ENCODE measurements around the gene DUOX1. TPM values are rescaled to one million over a fixed set of nuclear protein-coding genes. Genes with fewer than 3 reads are reported as not detected.

Gene DUOX1
- polyA plus RNA-seq, 1 of the 3 experiments (the other 2 are of a cell fraction) = not detected

DNA sequence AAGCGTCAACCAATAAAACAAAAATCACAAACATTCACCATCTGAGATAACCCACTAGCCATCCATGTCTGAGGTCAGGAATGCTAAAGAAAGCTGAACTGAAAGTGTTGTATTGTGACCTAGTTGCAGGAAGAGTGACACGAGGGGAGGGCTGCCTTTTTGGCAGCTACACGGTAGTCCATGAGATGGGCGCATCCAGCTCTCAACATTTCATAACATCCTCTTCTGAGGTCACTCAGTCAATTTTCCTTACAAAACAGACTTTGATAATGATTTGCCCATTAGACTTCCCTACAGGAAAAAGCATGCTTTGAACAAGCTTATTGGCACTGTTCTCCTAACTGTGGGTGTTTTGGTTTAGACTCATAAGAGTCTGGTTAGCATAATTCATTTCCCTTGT is 73.4 kb downstream of the DUOX1 start:
- Histone ChIP-seq H3F3A (replicated peaks; ENCODE audit: insufficient read depth) (peaks cover 27% of the 10 kb centered on the region), H3K79me2 (ENCODE audit: insufficient read depth) (no peaks in the 10 kb centered on the region), H3K36me3 (replicated peaks in 1 of 2; ENCODE audit: control insufficient read depth in 1 of 2, insufficient read depth in 2 of 2, low read length in 1 of 2) (no peaks in the 10 kb centered on the region), H3K4me2 (no peak overlapping the region), H3K4me3 (ENCODE audit: low read depth in 2 of 2, low read length in 1 of 2) (no peak overlapping the region), H2AFZ (ENCODE audit: low read depth) (no peak overlapping the region), H3K27ac (ENCODE audit: low read depth in 2 of 2, low read length in 1 of 2) (no peak overlapping the region), H3K4me1 (ENCODE audit: control insufficient read depth in 1 of 2, insufficient read depth in 2 of 2, low read depth in 1 of 2, low read length in 1 of 2) (peaks cover 0 to 4% of the 10 kb centered on the region in 2 experiments; a peak in 1 of 4 replicates), H3K9me3 (no peaks in the 10 kb centered on the region), H3K9me2 (no peaks in the 10 kb centered on the region), H3K27me3 (ENCODE audit: insufficient read depth) (no peaks in the 10 kb centered on the region), H4K20me1 (ENCODE audit: insufficient read depth) (no peaks in the 10 kb centered on the region), H3K9ac (no peak overlapping the region)
- POLR2A ChIA-PET = interaction anchor here (1.2 to 1.7 kb wide), 2 partner anchors 15 to 39 kb away, joined by 3 to 8 read pairs; partner anchors contain the start of gene SHF
- no peak for DNase-seq
- TF ChIP-seq RAD21 (IDR thresholded peaks at IDR 0.05; ENCODE audit: low read length) (no peak), NRF1 (IDR thresholded peaks at IDR 0.05; ENCODE audit: low read depth, low read length) (no peak), TCF12 (IDR thresholded peaks at IDR 0.05) (no peak), MXI1 (IDR thresholded peaks at IDR 0.05; ENCODE audit: low read depth, low read length) (no peak), YY1 (IDR thresholded peaks at IDR 0.05; ENCODE audit: low read depth) (no peak), FOXM1 (IDR thresholded peaks at IDR 0.05; ENCODE audit: low read depth) (no peak), FOSL2 (IDR thresholded peaks at IDR 0.05; ENCODE audit: borderline replicate concordance, low read depth) (no peak), EZH2phosphoT487 (IDR thresholded peaks at IDR 0.05; ENCODE audit: borderline replicate concordance, low read depth) (no peak), EP300 (IDR thresholded peaks at IDR 0.05; ENCODE audit: borderline replicate concordance in 1 of 2, low read depth in 1 of 2, low read length in 1 of 2) (no peak), SMC3 (IDR thresholded peaks at IDR 0.05; ENCODE audit: low read depth, low read length) (no peak), CHD2 (IDR thresholded peaks at IDR 0.05; ENCODE audit: low read length, partially characterized antibody) (no peak), REST (IDR thresholded peaks at IDR 0.05; ENCODE audit: low read depth, low read length) (no peak), JUND (IDR thresholded peaks at IDR 0.05) (no peak), USF1 (IDR thresholded peaks at IDR 0.05; ENCODE audit: borderline replicate concordance, low read depth) (no peak), FOXJ3 (CRISPR knock-in tag; IDR thresholded peaks at IDR 0.05) (no peak), PBX3 (IDR thresholded peaks at IDR 0.05) (no peak), RCOR1 (IDR thresholded peaks at IDR 0.05; ENCODE audit: low read length) (no peak)
- TF ChIP-seq, protein P1, sequence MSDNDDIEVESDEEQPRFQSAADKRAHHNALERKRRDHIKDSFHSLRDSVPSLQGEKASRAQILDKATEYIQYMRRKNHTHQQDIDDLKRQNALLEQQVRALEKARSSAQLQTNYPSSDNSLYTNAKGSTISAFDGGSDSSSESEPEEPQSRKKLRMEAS (IDR thresholded peaks at IDR 0.05; ENCODE audit: low read depth) = no peak
- 81% methylated on average over 4 of the region's 4 CpGs for WGBS (ENCODE audit: low lambda C conversion rate)
- CTCF ChIA-PET = interaction anchor here (0.6 to 10.1 kb wide), 11 partner anchors 11 to 411 kb away, joined by 3 to 226 read pairs (median 8); no protein-coding TSS in a partner anchor
